GM12874 (cell line): ENCODE data around the gene TRAPPC12.

Experiments used
- TF ChIP-seq, protein P1 (sequence below): IDR thresholded peaks from 2 replicates; pipeline ENCODE4 v1.5.1; 2011; ENCODE audit warnings: low read depth, mild to moderate bottlenecking, control low read depth, low read length, moderate library complexity; ENCODE audit not compliant: insufficient read depth

TRAPPC12 gene

DNA sequence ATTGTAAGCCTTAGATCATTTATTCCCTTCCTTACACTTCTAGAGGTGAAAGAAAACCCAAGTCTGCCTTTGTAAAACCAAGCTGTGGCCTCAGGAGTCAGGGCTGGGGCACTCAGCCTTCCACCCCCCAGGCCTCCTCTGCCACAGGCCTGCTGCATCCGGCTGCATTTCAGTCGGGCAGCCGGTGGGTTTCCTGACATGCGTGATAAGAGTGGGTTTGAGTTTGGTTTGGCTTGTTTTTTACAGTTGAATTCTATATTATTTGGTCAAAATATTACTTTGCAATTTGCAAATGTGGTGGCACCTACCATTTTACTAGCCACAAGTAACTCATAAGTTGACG lies 97.5 kb downstream of the TRAPPC12 start:
- TF ChIP-seq, protein P1, sequence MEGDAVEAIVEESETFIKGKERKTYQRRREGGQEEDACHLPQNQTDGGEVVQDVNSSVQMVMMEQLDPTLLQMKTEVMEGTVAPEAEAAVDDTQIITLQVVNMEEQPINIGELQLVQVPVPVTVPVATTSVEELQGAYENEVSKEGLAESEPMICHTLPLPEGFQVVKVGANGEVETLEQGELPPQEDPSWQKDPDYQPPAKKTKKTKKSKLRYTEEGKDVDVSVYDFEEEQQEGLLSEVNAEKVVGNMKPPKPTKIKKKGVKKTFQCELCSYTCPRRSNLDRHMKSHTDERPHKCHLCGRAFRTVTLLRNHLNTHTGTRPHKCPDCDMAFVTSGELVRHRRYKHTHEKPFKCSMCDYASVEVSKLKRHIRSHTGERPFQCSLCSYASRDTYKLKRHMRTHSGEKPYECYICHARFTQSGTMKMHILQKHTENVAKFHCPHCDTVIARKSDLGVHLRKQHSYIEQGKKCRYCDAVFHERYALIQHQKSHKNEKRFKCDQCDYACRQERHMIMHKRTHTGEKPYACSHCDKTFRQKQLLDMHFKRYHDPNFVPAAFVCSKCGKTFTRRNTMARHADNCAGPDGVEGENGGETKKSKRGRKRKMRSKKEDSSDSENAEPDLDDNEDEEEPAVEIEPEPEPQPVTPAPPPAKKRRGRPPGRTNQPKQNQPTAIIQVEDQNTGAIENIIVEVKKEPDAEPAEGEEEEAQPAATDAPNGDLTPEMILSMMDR: no peak

GRCh38 chr2:3478846-3479385 lies 99.4 kb downstream of the TRAPPC12 start:
- TF ChIP-seq, protein P1: no peak

DNA sequence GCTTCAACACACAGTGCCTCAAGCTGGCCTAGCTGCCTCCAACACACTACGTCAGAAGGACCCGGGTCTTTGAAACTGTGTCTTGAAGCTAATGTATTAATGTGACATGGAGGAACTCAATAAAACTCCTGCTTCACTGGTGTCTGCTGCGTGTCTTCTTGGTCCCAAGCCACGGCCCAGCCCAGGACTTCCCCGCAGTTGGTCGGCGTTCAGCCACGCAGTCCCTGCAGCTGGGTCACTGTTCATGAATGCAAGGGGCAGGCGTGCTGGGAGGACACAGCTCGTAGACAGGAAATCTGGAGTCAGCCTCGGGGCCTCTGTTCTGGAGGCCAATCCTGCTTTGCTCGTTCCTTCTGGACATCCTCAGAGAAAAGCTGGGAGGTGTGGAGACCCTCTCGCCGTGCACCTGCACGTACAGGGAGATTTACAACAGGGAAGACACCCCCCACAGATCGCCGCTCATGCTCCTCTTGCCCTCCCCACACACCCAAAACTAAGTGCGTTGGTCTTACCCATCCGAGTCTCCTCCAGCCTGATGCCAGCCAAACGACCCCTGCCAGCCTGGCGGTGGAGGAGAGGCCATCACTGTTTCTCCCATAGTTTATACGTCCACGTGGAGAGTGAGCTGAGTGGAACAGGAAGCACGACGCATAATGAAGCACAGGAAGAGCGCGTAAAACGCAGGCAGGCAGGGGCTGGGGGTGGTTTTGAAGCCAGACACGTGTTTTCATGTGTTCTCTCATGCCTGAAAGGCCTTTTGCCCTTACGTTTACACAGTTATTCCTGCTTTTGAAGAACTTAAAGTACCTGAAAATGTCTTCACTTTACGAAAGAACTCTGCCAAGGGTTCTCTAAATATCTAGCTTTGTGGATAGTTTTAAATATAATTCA lies 100.2 kb downstream of the TRAPPC12 start:
- TF ChIP-seq, protein P1: no peak

GRCh38 chr2:3480352-3481010 lies 101.0 kb downstream of the TRAPPC12 start:
- TF ChIP-seq, protein P1: no peak

DNA sequence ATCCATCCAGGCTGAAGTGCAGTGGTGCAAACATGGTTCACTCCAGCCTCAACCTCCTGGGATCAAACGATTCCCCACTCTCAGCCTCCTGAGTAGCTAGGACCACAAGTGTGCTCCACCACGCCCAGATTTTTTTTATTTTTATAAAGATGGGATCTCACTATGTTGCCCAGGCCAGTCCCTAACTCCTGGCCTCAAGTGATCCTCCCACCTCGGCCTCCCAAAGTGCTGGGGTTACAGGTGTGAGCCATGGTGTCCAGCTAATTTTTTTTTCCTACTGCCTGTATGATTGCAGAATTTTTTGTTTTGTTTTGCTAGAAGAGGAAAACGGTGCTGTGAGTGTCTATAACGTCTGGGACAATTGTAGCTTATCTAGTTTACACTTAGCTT lies 101.5 kb downstream of the TRAPPC12 start:
- TF ChIP-seq, protein P1: no peak

DNA sequence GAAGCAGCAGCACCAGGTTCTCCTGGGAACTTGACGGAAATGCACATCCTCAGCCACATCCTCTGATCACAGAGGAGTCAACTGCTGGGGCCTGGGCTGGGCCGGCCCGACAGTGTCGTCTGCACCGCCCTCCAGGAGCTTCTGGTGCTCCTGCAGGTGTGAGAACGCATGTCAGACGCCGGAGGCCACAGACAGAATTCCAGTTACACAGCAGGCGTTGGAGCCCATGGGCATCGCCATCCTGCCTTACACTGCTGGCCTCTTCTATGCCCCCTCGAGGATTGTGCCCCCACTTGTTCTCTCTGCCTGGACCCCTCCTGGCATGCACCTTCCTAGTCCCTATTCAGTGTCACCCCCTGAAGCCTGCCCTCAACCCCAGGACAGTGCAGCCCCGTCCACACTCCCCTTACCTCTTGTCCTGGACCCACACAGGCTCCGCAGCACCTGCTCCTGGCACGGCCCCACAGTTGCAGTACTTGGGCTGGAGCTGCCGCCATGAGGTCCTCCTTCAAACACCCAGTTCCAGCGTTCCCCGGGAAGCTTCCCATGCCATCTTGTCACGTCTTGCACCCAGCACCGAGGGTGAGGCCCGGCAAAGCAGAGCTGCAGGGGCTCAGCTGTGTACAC lies 102.4 kb downstream of the TRAPPC12 start:
- TF ChIP-seq, protein P1: no peak

DNA sequence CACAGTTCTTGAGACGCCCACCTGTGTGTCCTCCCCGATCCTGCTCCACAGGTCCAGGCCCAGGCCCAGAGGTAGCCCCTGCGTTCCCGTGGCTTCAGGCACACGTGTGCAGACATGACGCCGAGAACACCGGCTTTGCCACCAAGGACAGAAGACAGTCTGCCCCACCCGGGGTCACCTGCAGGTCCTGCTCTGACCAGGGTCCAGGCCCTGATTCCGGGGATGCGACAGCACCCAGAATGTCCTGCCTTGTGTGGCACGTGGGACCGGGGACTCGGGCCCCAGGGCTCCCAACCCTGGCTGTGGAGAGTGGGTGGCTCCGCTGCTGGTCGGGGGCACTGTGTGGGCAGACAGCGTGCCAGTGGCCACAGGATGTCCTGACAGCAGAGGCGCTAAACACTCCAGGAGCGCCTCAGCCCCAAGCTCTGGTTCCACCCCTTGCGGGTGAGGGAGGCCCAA lies 102.9 kb downstream of the TRAPPC12 start:
- TF ChIP-seq, protein P1: no peak
